OCI-LY3 (cell line): ENCODE measurements around the gene MROH8.

Experiments
- EZH2phosphoT487 ChIP-seq: fragments of 200-600 bp; shearing (Covaris generic); IDR thresholded peaks from 2 replicates; pipeline ENCODE4 v1.6.1; 2018; ENCODE audit warnings: antibody characterized with exemption, mixed run types, low read depth
- TF ChIP-seq, protein P1 (sequence below): fragments of 200-600, 300-600 bp; sonication (generic); IDR thresholded peaks from 2 replicates; pipeline ENCODE4 v1.5.1; 2014; ENCODE audit warnings: antibody characterized with exemption, low read length, low read depth

DNA sequence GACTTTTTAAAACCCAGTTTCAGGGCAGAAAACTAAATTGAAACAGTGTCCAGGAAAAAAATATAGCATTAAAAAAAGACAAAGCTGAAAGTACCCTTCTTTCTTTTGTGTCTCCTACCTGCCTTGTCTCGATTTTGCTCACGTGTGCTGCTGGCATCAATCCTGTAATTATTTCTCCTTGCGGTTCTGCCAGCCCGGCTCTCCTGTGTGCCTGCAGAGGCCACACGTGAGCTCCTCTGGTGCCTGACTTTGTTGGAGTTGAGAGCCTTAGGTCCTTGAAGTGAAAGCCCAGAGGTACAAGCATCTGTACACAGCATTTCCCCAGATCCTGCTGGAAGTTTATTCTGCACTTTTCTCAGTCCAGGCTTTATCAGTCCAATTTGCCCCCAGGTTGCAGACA lies 45.8 kb upstream of the MROH8 start:
- TF ChIP-seq EZH2phosphoT487, result no peak
- TF ChIP-seq, protein P1, sequence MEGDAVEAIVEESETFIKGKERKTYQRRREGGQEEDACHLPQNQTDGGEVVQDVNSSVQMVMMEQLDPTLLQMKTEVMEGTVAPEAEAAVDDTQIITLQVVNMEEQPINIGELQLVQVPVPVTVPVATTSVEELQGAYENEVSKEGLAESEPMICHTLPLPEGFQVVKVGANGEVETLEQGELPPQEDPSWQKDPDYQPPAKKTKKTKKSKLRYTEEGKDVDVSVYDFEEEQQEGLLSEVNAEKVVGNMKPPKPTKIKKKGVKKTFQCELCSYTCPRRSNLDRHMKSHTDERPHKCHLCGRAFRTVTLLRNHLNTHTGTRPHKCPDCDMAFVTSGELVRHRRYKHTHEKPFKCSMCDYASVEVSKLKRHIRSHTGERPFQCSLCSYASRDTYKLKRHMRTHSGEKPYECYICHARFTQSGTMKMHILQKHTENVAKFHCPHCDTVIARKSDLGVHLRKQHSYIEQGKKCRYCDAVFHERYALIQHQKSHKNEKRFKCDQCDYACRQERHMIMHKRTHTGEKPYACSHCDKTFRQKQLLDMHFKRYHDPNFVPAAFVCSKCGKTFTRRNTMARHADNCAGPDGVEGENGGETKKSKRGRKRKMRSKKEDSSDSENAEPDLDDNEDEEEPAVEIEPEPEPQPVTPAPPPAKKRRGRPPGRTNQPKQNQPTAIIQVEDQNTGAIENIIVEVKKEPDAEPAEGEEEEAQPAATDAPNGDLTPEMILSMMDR, result no peak
